ENCODE measurements around the gene TFPI2.

TFPI2 gene

GRCh38 chr7:93902777-93903423 is 12.3 kb upstream of the TFPI2 start:
- DNase-seq, result no peak

- no peak for DNase-seq
Measured at GRCh38 chr7:93897680-93898079, 7.1 kb upstream of the TFPI2 start.

GRCh38 chr7:93895859-93896600 is 5.5 kb upstream of the TFPI2 start:
- DNase-seq, result no peak

- DNase-seq, result no peak
Measured at GRCh38 chr7:93894966-93895640, 4.5 kb upstream of the TFPI2 start.

GRCh38 chr7:93894426-93894825 is 3.9 kb upstream of the TFPI2 start:
- no peak for DNase-seq

GRCh38 chr7:93890041-93890463 is 501 bp downstream of the TFPI2 start:
- no peak for DNase-seq

GRCh38 chr7:93889261-93889660 is 1.3 kb downstream of the TFPI2 start:
- DNase-seq, result no peak

GRCh38 chr7:93884541-93884940 is 6.0 kb downstream of the TFPI2 start:
- DNase-seq, result no peak

GRCh38 chr7:93883917-93884345 is 6.6 kb downstream of the TFPI2 start:
- no peak for DNase-seq

- no peak for DNase-seq
Measured at GRCh38 chr7:93883078-93883916, 7.3 kb downstream of the TFPI2 start.

- no peak for DNase-seq
Measured at GRCh38 chr7:93882468-93882867, 8.1 kb downstream of the TFPI2 start.

- no peak for DNase-seq
Measured at GRCh38 chr7:93879356-93879755, 11.2 kb downstream of the TFPI2 start.

- no peak for DNase-seq
Measured at GRCh38 chr7:93877742-93878141, 12.8 kb downstream of the TFPI2 start.

GRCh38 chr7:93873998-93874574 is 16.5 kb downstream of the TFPI2 start:
- no peak for DNase-seq

- DNase-seq, result no peak
Measured at GRCh38 chr7:93866886-93867285, 23.7 kb downstream of the TFPI2 start.

- DNase-seq, result no peak
Measured at GRCh38 chr7:93862651-93863050, 27.9 kb downstream of the TFPI2 start.

- no peak for DNase-seq
Measured at GRCh38 chr7:93861325-93861949, 29.1 kb downstream of the TFPI2 start.

GRCh38 chr7:93860261-93860660 is 30.3 kb downstream of the TFPI2 start:
- no peak for DNase-seq

GRCh38 chr7:93858857-93859256 is 31.7 kb downstream of the TFPI2 start:
- no peak for DNase-seq

- no peak for DNase-seq
Measured at GRCh38 chr7:93856323-93856722, 34.2 kb downstream of the TFPI2 start.

GRCh38 chr7:93855797-93856196 is 34.8 kb downstream of the TFPI2 start:
- no peak for DNase-seq

- no peak for DNase-seq
Measured at GRCh38 chr7:93854480-93854879, 36.1 kb downstream of the TFPI2 start.

All from GF-D8 (cell line).